ENCODE data around the gene OR6B3.

GRCh38 chr2:240021488-240022104 is 31.7 kb downstream of the OR6B3 start:
- TF ChIP-seq POLR2A (IDR thresholded peaks at IDR 0.05) (no peak), POLR2AphosphoS5 (IDR thresholded peaks at IDR 0.05) (no peak)
